IPS-18a (cell line): ENCODE measurements around the gene E2F4.

ENCODE experiments used
- H3K27ac ChIP-seq: one replicate; pipeline ENCODE4 v1.5.1; 2013; ENCODE audit warnings: low read length
- H3K27me3 ChIP-seq: one replicate; pipeline ENCODE4 v1.6.1; 2013; ENCODE audit warnings: mild to moderate bottlenecking, low read length; ENCODE audit not compliant: control insufficient read depth, insufficient read depth
- H3K36me3 ChIP-seq: one replicate; pipeline ENCODE4 v1.6.1; 2013; ENCODE audit warnings: low read depth, low read length; ENCODE audit not compliant: control insufficient read depth
- H3K4me1 ChIP-seq: one replicate; pipeline ENCODE4 v1.6.1; 2013; ENCODE audit warnings: low read depth, low read length; ENCODE audit not compliant: control insufficient read depth
- H3K4me3 ChIP-seq: one replicate; pipeline ENCODE4 v1.5.1; 2013; ENCODE audit warnings: low read length
- H3K9ac ChIP-seq: one replicate; pipeline ENCODE4 v1.6.1; 2013; ENCODE audit warnings: mild to moderate bottlenecking, low read length, moderate library complexity
- H3K9me3 ChIP-seq: one replicate; pipeline ENCODE4 v1.6.1; 2013; ENCODE audit warnings: low read depth, low read length; ENCODE audit not compliant: control insufficient read depth

E2F4 gene

DNA sequence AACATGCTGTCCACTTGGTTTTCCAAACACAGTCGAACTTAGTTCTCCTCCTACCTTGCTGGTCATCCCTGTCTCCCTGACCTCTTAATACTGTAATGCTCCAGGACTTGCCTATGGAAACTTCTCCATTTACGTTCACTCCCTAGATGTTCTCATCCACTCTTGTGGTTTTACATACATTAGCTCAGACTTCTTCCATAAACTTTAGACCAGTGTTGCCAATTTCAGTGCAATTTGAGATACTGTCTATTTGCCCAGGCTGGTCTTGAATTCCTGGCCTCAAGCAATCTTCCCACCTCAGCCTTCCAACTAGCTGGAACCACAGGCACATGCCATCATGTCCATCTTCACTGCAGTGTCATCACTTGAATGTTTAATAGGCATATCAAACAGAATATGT, 9.7 kb upstream of the E2F4 start:
- Histone ChIP-seq H3K27me3 (peaks cover 49% of the 10 kb centered on the region), H3K9me3 (no peaks in the 10 kb centered on the region), H3K36me3 (no peaks in the 10 kb centered on the region), H3K27ac (no peak overlapping the region), H3K4me3 (peak overlapping the region; percentile 71), H3K9ac (no peak overlapping the region), H3K4me1 (peaks cover 3% of the 10 kb centered on the region)

- Histone ChIP-seq H3K27me3 (peaks cover 42% of the 10 kb centered on the region), H3K27ac (no peak overlapping the region), H3K36me3 (no peaks in the 10 kb centered on the region), H3K9ac (peak overlapping the region; percentile 83), H3K4me1 (peaks cover 3% of the 10 kb centered on the region), H3K4me3 (peak overlapping the region; percentile 71), H3K9me3 (no peaks in the 10 kb centered on the region)
These were observed 8.7 kb upstream of the E2F4 start for GRCh38 chr16:67183284-67183626.

- Histone ChIP-seq H3K9me3 (no peaks in the 10 kb centered on the region), H3K4me3 (peak within 1 kb of the TSS; percentile 71), H3K27me3 (peaks cover 38% of the 10 kb centered on the region), H3K36me3 (no peaks in the 10 kb centered on the region), H3K9ac (peak within 1 kb of the TSS; percentile 83), H3K27ac (peak within 1 kb of the TSS; percentile 78), H3K4me1 (peaks cover 3% of the 10 kb centered on the region)
These were observed 8.1 kb upstream of the E2F4 start, which contains the start of gene MATCAP1 for GRCh38 chr16:67183627-67184452. Gene MATCAP1, minus strand, starts transcription at chr16:67183963. Its CDS starts 3,353 bp downstream, at chr16:67180610.

GRCh38 chr16:67184453-67184994, 7.4 kb upstream of the E2F4 start:
- Histone ChIP-seq H3K9me3 (no peaks in the 10 kb centered on the region), H3K4me1 (peaks cover 3% of the 10 kb centered on the region), H3K4me3 (peak overlapping the region; percentile 71), H3K27me3 (peaks cover 31% of the 10 kb centered on the region), H3K9ac (no peak overlapping the region), H3K27ac (no peak overlapping the region), H3K36me3 (no peaks in the 10 kb centered on the region)

GRCh38 chr16:67184995-67185650, 6.8 kb upstream of the E2F4 start:
- H3K9ac ChIP-seq, result no peak overlapping the region
- H3K27ac ChIP-seq, result no peak overlapping the region
- peaks cover 27% of the 10 kb centered on the region for H3K27me3 ChIP-seq
- H3K36me3 ChIP-seq, result no peaks in the 10 kb centered on the region
- H3K4me3 ChIP-seq, result peak overlapping the region; percentile 71
- no peaks in the 10 kb centered on the region for H3K9me3 ChIP-seq
- H3K4me1 ChIP-seq, result peaks cover 3% of the 10 kb centered on the region

DNA sequence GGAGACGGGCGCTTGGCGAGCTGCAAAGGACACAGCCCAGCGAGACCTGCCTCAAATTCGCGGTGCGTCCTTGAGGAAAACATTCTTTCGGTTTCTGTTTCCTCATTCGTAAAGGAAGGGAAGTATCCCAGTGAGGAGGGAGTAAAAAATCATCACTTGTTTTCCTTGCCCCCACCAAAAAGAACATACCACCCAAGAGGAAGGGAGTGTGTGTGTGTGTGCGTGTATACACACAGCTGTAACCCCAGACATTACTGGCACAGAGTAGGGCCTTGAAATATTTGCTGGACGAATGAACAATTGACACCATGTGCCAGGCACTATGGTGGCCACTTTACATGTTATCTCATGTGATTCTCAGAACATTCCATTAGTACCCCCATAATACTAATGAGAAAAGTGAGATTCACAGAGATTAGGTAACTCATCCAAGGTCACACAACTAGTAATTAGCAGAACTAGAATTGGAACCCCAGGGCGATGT, 6.3 kb upstream of the E2F4 start:
- H3K4me1 ChIP-seq, result peaks cover 3% of the 10 kb centered on the region
- no peak overlapping the region for H3K9ac ChIP-seq
- no peaks in the 10 kb centered on the region for H3K9me3 ChIP-seq
- no peaks in the 10 kb centered on the region for H3K36me3 ChIP-seq
- H3K4me3 ChIP-seq, result no peak overlapping the region
- H3K27me3 ChIP-seq, result peaks cover 27% of the 10 kb centered on the region
- H3K27ac ChIP-seq, result no peak overlapping the region

DNA sequence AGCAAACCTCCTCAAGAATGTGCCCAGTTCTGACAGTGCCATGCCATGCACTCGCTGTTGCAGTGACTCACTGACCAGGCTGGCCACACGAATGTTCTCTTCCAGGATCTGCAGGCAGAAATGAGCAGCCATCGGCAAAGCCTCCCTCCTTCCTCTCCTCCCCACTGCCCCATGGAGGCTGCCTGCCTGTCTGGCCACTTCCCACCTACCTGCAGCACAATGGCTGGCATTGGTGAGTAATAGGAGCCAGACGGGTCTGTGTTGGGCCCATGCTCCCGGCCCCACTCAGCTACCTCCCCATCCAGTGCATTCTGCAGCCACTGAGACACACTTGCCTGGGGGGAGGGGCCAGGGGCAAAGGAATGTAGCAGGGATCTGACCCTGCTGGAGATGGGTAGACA, 5.4 kb upstream of the E2F4 start:
- peaks cover 3% of the 10 kb centered on the region for H3K4me1 ChIP-seq
- H3K9ac ChIP-seq, result no peak overlapping the region
- no peak overlapping the region for H3K27ac ChIP-seq
- no peak overlapping the region for H3K4me3 ChIP-seq
- H3K27me3 ChIP-seq, result peaks cover 27% of the 10 kb centered on the region
- no peaks in the 10 kb centered on the region for H3K9me3 ChIP-seq
- no peaks in the 10 kb centered on the region for H3K36me3 ChIP-seq

DNA sequence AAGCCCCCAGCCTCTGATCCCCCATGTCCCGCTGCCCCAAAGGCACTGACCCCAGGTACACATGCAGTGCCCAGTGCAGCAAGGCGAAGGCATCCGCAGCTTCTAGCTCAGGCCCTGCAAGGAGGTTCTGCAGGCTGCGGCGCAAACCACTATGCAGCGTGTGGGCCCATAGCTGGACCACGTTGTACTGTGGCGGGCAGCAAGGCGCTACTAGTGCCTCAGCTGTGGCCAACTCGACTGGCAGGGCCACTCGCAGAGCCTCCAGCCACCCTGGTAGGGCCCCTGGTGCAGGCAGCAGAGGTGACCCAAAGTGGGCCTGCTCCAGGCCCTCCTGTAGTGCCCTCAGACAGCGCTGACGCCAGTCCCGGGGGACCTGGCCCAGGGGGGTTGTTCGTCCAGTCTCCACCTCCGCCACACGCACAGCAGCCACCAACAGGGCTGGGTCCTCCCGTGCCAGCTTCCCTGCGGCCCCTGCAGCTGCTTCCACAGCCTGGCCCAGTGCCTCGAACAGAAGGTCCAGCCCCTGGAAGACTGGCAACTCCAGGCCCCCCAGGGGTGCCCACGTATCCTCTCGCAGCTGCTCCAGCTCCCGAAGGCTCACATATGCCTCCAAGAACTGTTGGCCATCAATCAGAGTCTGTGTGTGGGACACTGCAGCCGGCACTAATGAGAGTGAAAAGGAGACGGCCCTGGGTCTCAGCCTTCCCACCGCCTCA, 4.6 kb upstream of the E2F4 start:
- H3K27ac ChIP-seq, result no peak overlapping the region
- H3K9me3 ChIP-seq, result no peaks in the 10 kb centered on the region
- H3K36me3 ChIP-seq, result no peaks in the 10 kb centered on the region
- peaks cover 3% of the 10 kb centered on the region for H3K4me1 ChIP-seq
- H3K27me3 ChIP-seq, result peaks cover 27% of the 10 kb centered on the region
- H3K4me3 ChIP-seq, result no peak overlapping the region
- no peak overlapping the region for H3K9ac ChIP-seq

DNA sequence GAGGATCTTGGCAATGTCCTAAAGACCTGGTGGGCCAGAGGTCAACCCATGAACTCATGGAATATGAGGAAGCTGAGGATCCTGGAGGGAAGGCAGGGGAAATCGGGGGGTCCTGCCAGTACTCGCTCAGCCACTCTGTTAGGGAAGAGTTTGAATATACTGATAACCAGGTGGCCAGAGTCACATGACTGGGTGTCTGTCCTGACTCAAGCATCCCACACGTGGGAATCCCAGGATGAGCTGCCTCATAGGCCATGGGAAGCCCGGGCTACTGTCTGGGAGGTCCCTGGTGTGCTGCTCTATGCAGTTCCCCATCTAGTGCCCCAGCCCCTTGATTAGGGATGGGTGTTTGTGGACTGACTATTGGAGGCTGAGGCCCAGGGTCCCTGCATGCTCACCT, 3.6 kb upstream of the E2F4 start:
- no peak overlapping the region for H3K4me3 ChIP-seq
- H3K4me1 ChIP-seq, result peaks cover 8% of the 10 kb centered on the region
- H3K36me3 ChIP-seq, result no peaks in the 10 kb centered on the region

GRCh38 chr16:67188798-67189197, 3.2 kb upstream of the E2F4 start:
- Histone ChIP-seq H3K36me3 (no peaks in the 10 kb centered on the region), H3K4me3 (no peak overlapping the region), H3K27ac (no peak overlapping the region), H3K4me1 (peaks cover 8% of the 10 kb centered on the region), H3K9me3 (no peaks in the 10 kb centered on the region), H3K9ac (no peak overlapping the region), H3K27me3 (peaks cover 27% of the 10 kb centered on the region)

More for the DNA sequence above, 3.6 kb upstream of the E2F4 start:
- peaks cover 27% of the 10 kb centered on the region for H3K27me3 ChIP-seq
- H3K9ac ChIP-seq, result no peak overlapping the region
- no peaks in the 10 kb centered on the region for H3K9me3 ChIP-seq
- H3K27ac ChIP-seq, result no peak overlapping the region

DNA sequence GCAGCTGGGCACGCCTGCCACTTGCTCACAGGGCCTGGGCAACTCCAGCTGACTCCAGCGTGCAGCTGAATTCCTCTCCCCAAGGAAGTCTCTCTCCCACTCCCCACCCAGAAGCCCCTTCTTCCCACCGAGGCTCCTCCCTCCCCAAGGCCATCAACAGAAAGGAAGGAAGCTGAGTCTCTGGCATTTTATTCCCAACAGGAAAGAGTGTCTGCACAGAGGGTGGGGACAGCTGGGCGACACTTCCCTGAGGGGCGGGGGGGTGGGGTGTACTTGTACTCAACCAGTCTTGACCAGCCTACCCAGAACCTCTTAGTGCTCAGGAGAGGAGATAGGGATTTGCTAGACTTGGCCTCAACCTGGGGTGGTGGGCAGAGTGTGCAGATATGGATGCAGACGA, 1.9 kb upstream of the E2F4 start, which contains the start of gene EXOC3L1:
Gene EXOC3L1 (minus strand): TSS at position 96 of the 400 bp plus-strand sequence. CDS start 460 bp downstream, outside the sequence.
- Histone ChIP-seq H3K27ac (no peak within 1 kb of the TSS), H3K4me1 (peaks cover 8% of the 10 kb centered on the region), H3K9ac (no peak within 1 kb of the TSS), H3K27me3 (peaks cover 16% of the 10 kb centered on the region), H3K36me3 (peaks cover 12% of the 10 kb centered on the region), H3K9me3 (no peaks in the 10 kb centered on the region), H3K4me3 (no peak within 1 kb of the TSS)
